Ovary (tissue), 10 donors: ENCODE measurements around the gene IRGQ. TPM values are rescaled to one million over a fixed set of nuclear protein-coding genes. Genes with fewer than 3 reads are reported as not detected.
A peak's percentile ranks its signal among the peaks of the same experiment; 100 is the strongest.

Experiments
- DNase-seq, 5 donors: peaks; one replicate each; pipeline ENCODE4 v3.0.0-alpha.2; 2019 to 2020
- H3K27ac ChIP-seq, 2 donors: fragments of 200-600 bp; one replicate each; pipeline versions ENCODE4 v1.5.1 to v1.8.0; 2019 to 2022
- H3K27me3 ChIP-seq: fragments of 200-600 bp; one replicate; pipeline ENCODE4 v1.8.0; 2022
- H3K36me3 ChIP-seq: fragments of 200-600 bp; sonication (generic); one replicate; pipeline ENCODE4 v1.5.1; 2019
- H3K4me1 ChIP-seq: one replicate; pipeline ENCODE4 v1.8.1; 2013; ENCODE audit warnings: mild to moderate bottlenecking, moderate library complexity; ENCODE audit not compliant: insufficient read depth
- H3K4me3 ChIP-seq: fragments of 200-600 bp; sonication (generic); one replicate; pipeline ENCODE4 v1.5.1; 2017
- H3K9me3 ChIP-seq, 2 donors: fragments of 200-600 bp in 1 of 2; sonication (generic) in 1 of 2; one replicate each; pipeline versions ENCODE4 v1.5.1 to v1.8.1; 2013 to 2019; ENCODE audit warnings: mild to moderate bottlenecking in 1 of 2, moderate library complexity in 1 of 2
- EP300 ChIP-seq: sonication (generic); formaldehyde crosslinking; IDR thresholded peaks from one replicate; pipeline ENCODE4 v1.6.1; 2017; ENCODE audit warnings: antibody characterized with exemption
- POLR2A ChIP-seq: fragments of 450-650 bp; IDR thresholded peaks from one replicate; pipeline ENCODE4 v1.6.1; 2017; ENCODE audit warnings: antibody characterized with exemption, mild to moderate bottlenecking, moderate library complexity
- WGBS, 3 donors: extraction: QIAGEN DNeasy Blood & Tissue Kit in 1 of 3; methylation state at CpG; one replicate each; pipeline versions ENCODE4 v1.1.5 to v1.1.7; 2013 to 2017; 5-methylcytosine and 5-hydroxymethylcytosine counted together
- intact Hi-C, 4 donors: fragments of 100-400 bp; cut with DNase I; formaldehyde crosslinking; loops; one replicate each; pipeline versions ENCODE4 v1.11.0 to v1.15.1; 2022 to 2023
- long read RNA-seq, 3 donors: library from polyadenylated mRNA in 2 of 3; unstranded in 2 of 3; transcript quantifications; one replicate each; pipeline ENCODE4 v2.0.0 and lab custom pipeline, GENCODE V29; 2021 to 2026
- polyA plus RNA-seq, 2 donors: library from polyadenylated mRNA; stranded (reverse); fragments of 200-250 nt in 1 of 2; fragments of 350-450 nt in 1 of 2; fragmentation: Illumina TruSeq in 1 of 2; extraction: RNeasy Lipid Tissue Mini Kit (QIAGEN cat#74804) in 1 of 2; gene quantifications; one replicate each; pipeline ENCODE4 v1.2.3, GENCODE V29; 2013 to 2014
- total RNA-seq, 7 donors: library from RNA; depleted of rRNA in 2 of 7; stranded (reverse); fragments of >200 nt in 2 of 7; fragmentation: NEBNext Ultra II Directional in 3 of 7; extraction: Animal tissue kit (Norgen Biotek cat#: 25700) in 3 of 7; gene quantifications; one replicate each; pipeline versions ENCODE4 v1.1.0 to v1.2.4, GENCODE V29; 2016 to 2023
- TF ChIP-seq, protein P1 (sequence below), 3 donors: fragments of 450-650 bp in 2 of 3; fragments of 200-600 bp in 1 of 3; IDR thresholded peaks; one replicate each; pipeline versions ENCODE4 v1.5.1 to v1.8.0; 2016 to 2022; ENCODE audit warnings: antibody characterized with exemption in 3 of 3, mild to moderate bottlenecking in 1 of 3
- donor health status: DM: no; HTN: no; CAD: no; lungs with moderate emphysema.
- donor health status: DM: no; HTN: no; CAD: no.
- donor health status: Bipolar disorder and iron deficiency.
- donor health status: DM: yes; HTN: yes; CAD: no.
- donor health status: DM: no; HTN: no; CAD: no.
- donor health status: DM: yes; HTN: yes; CAD: no.

The IRGQ gene, protein sequence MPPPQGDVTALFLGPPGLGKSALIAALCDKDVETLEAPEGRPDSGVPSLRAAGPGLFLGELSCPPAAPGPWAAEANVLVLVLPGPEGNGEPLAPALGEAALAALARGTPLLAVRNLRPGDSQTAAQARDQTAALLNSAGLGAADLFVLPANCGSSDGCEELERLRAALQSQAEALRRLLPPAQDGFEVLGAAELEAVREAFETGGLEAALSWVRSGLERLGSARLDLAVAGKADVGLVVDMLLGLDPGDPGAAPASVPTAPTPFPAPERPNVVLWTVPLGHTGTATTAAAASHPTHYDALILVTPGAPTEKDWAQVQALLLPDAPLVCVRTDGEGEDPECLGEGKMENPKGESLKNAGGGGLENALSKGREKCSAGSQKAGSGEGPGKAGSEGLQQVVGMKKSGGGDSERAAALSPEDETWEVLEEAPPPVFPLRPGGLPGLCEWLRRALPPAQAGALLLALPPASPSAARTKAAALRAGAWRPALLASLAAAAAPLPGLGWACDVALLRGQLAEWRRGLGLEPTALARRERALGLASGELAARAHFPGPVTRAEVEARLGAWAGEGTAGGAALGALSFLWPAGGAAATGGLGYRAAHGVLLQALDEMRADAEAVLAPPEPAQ
- total RNA-seq (10 to 100 TPM; 11.6 to 25.8 (median 19.8) TPM), polyA plus RNA-seq (10 to 100 TPM in 1 of 2 donors, 1 to 10 TPM in 1; 5.4 to 10.5 TPM)
- long read RNA-seq, donor 1, full-length matches to known transcripts: 9 of 10 reads
- long read RNA-seq, donor 1, partial matches to known transcripts: 0 of 10 reads
- long read RNA-seq, donor 1, other reads (novel, unspliced or antisense): 1 of 10 reads
- long read RNA-seq, donor 2, full-length matches to known transcripts: 15 of 15 reads
- long read RNA-seq, donor 2, partial matches to known transcripts: 0 of 15 reads
- long read RNA-seq, donor 2, other reads (novel, unspliced or antisense): 0 of 15 reads
- long read RNA-seq, donor 3, full-length matches to known transcripts: 9 of 9 reads
- long read RNA-seq, donor 3, partial matches to known transcripts: 0 of 9 reads
- long read RNA-seq, donor 3, other reads (novel, unspliced or antisense): 0 of 9 reads

GRCh38 chr19:43595999-43596841 is at the start of gene IRGQ, which contains the start of gene ZNF576:
TSS of gene IRGQ (minus strand) at chr19:43596134. CDS start at chr19:43595338, 796 bp downstream.
TSS of gene ZNF576 (plus strand) at chr19:43596595. CDS start at chr19:43597109, 514 bp downstream.
- TF ChIP-seq, protein P1, sequence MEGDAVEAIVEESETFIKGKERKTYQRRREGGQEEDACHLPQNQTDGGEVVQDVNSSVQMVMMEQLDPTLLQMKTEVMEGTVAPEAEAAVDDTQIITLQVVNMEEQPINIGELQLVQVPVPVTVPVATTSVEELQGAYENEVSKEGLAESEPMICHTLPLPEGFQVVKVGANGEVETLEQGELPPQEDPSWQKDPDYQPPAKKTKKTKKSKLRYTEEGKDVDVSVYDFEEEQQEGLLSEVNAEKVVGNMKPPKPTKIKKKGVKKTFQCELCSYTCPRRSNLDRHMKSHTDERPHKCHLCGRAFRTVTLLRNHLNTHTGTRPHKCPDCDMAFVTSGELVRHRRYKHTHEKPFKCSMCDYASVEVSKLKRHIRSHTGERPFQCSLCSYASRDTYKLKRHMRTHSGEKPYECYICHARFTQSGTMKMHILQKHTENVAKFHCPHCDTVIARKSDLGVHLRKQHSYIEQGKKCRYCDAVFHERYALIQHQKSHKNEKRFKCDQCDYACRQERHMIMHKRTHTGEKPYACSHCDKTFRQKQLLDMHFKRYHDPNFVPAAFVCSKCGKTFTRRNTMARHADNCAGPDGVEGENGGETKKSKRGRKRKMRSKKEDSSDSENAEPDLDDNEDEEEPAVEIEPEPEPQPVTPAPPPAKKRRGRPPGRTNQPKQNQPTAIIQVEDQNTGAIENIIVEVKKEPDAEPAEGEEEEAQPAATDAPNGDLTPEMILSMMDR (IDR thresholded peaks at IDR 0.05): peak in 1 of 3 donors; percentile 31
- TF ChIP-seq EP300: peak; percentile 3
- TF ChIP-seq POLR2A: peak; percentile 46
- intact Hi-C loops: loop anchor here in 1 of 4 donors (5.0 kb wide), 1 partner anchor 64 kb away; the partner anchor contains the start of gene ZNF575
- DNase-seq: peak; percentile 100
- peak within 1 kb of the TSS; percentile 91 to 99 for H3K27ac ChIP-seq
- no peaks in the 10 kb centered on the region for H3K9me3 ChIP-seq
- peak within 1 kb of the TSS; percentile 59 for H3K4me3 ChIP-seq
- H3K36me3 ChIP-seq: no peaks in the 10 kb centered on the region
- H3K27me3 ChIP-seq: no peaks in the 10 kb centered on the region
- WGBS, 3 donors: 0 to 1% (median 0%) methylated on average over 60 of the region's 60 CpGs
- peaks cover 10% of the 10 kb centered on the region for H3K4me1 ChIP-seq

DNA sequence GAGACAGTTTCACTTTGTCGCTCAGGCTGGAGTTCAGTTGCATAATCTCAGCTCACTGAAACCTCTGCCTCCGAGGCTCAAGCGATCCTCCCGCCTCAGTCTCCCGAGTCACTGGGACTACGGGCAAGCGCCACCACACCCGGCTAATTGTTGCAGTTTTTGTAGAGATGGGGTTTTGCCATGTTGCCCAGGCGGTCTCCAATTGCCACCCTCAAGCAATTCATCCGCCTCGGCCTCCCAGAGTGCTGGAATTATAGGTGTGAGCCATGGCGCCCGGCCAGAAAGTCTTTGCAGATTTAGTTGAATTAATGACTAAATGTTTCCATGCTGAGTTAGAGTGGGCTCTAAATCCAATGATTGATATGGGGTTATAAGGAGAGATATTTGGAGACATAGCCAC is 48.2 kb upstream of the IRGQ start:
- Histone ChIP-seq H3K36me3 (no peaks in the 10 kb centered on the region), H3K27me3 (no peaks in the 10 kb centered on the region), H3K27ac (no peak overlapping the region), H3K4me3 (no peak overlapping the region), H3K9me3 (no peaks in the 10 kb centered on the region), H3K4me1 (peaks cover 6% of the 10 kb centered on the region)
- no peak for TF ChIP-seq POLR2A
- TF ChIP-seq EP300: no peak
- TF ChIP-seq, protein P1 (IDR thresholded peaks at IDR 0.05): no peak
- DNase-seq: no peak
- 79% methylated on average over 13 of the region's 13 CpGs for WGBS, 3 donors
- intact Hi-C loops: no loop called here

- H3K27me3 ChIP-seq: no peaks in the 10 kb centered on the region
- H3K9me3 ChIP-seq: no peaks in the 10 kb centered on the region
- no peak overlapping the region for H3K27ac ChIP-seq
- TF ChIP-seq, protein P1 (IDR thresholded peaks at IDR 0.05): no peak
- TF ChIP-seq EP300: no peak
- no peak for TF ChIP-seq POLR2A
- intact Hi-C loops: no loop called here
- no peak overlapping the region for H3K4me3 ChIP-seq
- 14 to 21% (median 15%) methylated on average over 3 of the region's 3 CpGs for WGBS, 3 donors
- H3K4me1 ChIP-seq: peaks cover 6% of the 10 kb centered on the region
- no peak for DNase-seq
- no peaks in the 10 kb centered on the region for H3K36me3 ChIP-seq
These were observed 47.4 kb upstream of the IRGQ start for GRCh38 chr19:43643326-43643725.
